Measurements from ENCODE around the gene SLC7A6.

GRCh38 chr16:68230176-68230571, 34.2 kb upstream of the SLC7A6 start:
- TF ChIP-seq CTCF (IDR thresholded peaks at IDR 0.05) (no peak), POLR2A (IDR thresholded peaks at IDR 0.05) (no peak)

All from thyroid gland (tissue), 4 donors.